Thoracic aorta (tissue), 2 donors: ENCODE results near the gene FHDC1. TPM values are rescaled to one million over a fixed set of nuclear protein-coding genes. Genes with fewer than 3 reads are reported as not detected.

Experiments used
- ATAC-seq: fragments of 150-250 bp; one replicate; pipeline ENCODE4 v1.8.0; 2017; ENCODE audit warnings: low read depth; ENCODE audit not compliant: insufficient number of reproducible peaks, low FRiP score
- DNase-seq: peaks from one replicate; pipeline ENCODE4 v3.0.0-alpha.2; 2020; ENCODE audit warnings: low spot score
- H3K27ac ChIP-seq, 2 donors: fragments of 200-600 bp; sonication (generic); 1 replicate in 1 of 2; 2 replicates in 1 of 2; pipeline ENCODE4 v1.5.1; 2016; ENCODE audit warnings: mild to moderate bottlenecking in 2 of 2, moderate library complexity in 2 of 2
- H3K27me3 ChIP-seq: fragments of 200-600 bp; sonication (generic); replicated peaks from 2 replicates; pipeline ENCODE4 v1.6.0; 2016; ENCODE audit warnings: mild to moderate bottlenecking; ENCODE audit not compliant: insufficient read depth
- H3K36me3 ChIP-seq: fragments of 200-600 bp; sonication (generic); one replicate; pipeline ENCODE4 v1.5.1; 2016
- H3K4me1 ChIP-seq, 2 donors: fragments of 200-600 bp; sonication (generic); 1 replicate in 1 of 2; 2 replicates in 1 of 2; pipeline versions ENCODE4 v1.5.1 to v1.6.0; 2016; ENCODE audit warnings: low read depth in 2 of 2, mild to moderate bottlenecking in 1 of 2; ENCODE audit not compliant: control insufficient read depth in 1 of 2
- H3K4me3 ChIP-seq: fragments of 200-600 bp; sonication (generic); 2 replicates; pipeline ENCODE4 v1.5.1; 2016; ENCODE audit warnings: mild to moderate bottlenecking
- H3K9me3 ChIP-seq: fragments of 200-600 bp; sonication (generic); 2 replicates; pipeline ENCODE4 v1.5.1; 2016
- total RNA-seq, 2 donors: library from RNA; depleted of rRNA; stranded (reverse); fragments of >200 nt; gene quantifications; one replicate each; pipeline versions ENCODE4 v1.1.0 to v1.2.3, GENCODE V29; 2016
- TF ChIP-seq, protein P1 (sequence below): fragments of 200-600 bp; sonication (generic); IDR thresholded peaks from one replicate; pipeline ENCODE4 v1.5.1; 2019; ENCODE audit warnings: antibody characterized with exemption

FHDC1 gene
- total RNA-seq, 2 donors from 2014 or later = 0.27 to 0.35 TPM

DNA sequence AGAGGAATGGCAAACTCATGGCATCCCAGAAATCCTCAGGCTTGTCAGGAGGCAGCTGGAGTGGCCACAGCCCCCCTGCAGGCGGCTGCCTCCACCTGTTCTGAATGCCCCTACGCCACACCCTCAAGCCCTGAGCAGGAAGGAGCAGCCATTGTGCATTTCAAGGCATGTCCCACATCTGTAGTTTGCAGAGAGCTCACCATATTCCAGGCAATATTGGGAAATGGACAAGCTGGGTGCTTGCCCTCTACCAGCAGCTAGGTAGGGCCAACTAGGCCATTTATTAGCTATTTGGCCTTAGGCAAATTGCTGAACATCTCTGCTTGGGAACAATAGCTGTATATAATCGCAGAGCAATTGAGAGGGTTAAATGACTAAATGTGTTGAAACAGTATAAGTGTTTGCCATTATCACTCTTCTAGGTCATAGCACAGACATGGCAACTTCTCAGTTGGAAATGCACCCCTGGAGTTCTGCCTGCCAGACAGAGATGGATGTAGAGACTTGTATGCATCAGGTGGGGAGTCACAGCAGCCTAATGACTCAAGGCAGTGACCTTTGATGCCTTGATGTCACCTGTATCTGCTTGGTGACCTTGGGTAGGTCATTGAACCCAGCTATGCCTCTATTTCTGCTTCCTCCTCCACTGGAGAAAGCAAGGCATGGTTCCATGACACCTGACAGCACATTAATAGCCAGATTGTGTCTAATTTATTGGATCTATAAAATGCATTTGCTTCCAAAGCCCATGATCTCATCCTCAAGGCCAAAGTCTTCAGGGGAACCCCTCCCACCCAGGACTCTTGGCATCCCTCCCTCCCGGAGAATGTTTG is 52.8 kb downstream of the FHDC1 start:
- H3K4me1 ChIP-seq = no peaks in the 10 kb centered on the region
- DNase-seq (no peak), ATAC-seq (no peak)
- H3K9me3 ChIP-seq = no peaks in the 10 kb centered on the region
- TF ChIP-seq, protein P1, sequence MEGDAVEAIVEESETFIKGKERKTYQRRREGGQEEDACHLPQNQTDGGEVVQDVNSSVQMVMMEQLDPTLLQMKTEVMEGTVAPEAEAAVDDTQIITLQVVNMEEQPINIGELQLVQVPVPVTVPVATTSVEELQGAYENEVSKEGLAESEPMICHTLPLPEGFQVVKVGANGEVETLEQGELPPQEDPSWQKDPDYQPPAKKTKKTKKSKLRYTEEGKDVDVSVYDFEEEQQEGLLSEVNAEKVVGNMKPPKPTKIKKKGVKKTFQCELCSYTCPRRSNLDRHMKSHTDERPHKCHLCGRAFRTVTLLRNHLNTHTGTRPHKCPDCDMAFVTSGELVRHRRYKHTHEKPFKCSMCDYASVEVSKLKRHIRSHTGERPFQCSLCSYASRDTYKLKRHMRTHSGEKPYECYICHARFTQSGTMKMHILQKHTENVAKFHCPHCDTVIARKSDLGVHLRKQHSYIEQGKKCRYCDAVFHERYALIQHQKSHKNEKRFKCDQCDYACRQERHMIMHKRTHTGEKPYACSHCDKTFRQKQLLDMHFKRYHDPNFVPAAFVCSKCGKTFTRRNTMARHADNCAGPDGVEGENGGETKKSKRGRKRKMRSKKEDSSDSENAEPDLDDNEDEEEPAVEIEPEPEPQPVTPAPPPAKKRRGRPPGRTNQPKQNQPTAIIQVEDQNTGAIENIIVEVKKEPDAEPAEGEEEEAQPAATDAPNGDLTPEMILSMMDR = no peak
- no peak overlapping the region for H3K4me3 ChIP-seq
- H3K27me3 ChIP-seq = no peaks in the 10 kb centered on the region
- H3K27ac ChIP-seq = no peak overlapping the region
- no peaks in the 10 kb centered on the region for H3K36me3 ChIP-seq

DNA sequence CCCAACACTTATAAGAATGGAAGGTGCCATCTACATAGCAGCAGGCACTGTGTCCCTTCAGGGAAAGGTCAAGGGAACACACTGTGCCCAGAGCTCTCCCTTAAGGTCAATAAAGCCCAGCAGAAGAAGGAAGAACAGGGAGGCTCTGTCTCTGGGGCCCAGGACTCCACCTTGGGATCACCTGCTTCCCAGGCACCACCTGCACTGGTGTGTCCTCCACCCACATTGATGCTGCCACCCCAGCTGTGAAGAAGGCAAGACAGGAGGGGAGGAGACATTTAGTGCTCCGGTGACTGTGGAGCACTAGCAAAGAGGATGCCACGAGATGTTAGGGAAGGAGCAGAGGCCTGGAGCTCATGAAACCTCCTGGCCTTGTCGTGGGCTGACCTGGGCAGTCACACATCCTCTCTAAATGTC is 53.4 kb downstream of the FHDC1 start:
- H3K27ac ChIP-seq = no peak overlapping the region
- no peaks in the 10 kb centered on the region for H3K4me1 ChIP-seq
- H3K4me3 ChIP-seq = no peak overlapping the region
- TF ChIP-seq, protein P1 = no peak
- no peak for ATAC-seq
- H3K27me3 ChIP-seq = no peaks in the 10 kb centered on the region
- DNase-seq = no peak
- H3K9me3 ChIP-seq = no peaks in the 10 kb centered on the region
- H3K36me3 ChIP-seq = no peaks in the 10 kb centered on the region

DNA sequence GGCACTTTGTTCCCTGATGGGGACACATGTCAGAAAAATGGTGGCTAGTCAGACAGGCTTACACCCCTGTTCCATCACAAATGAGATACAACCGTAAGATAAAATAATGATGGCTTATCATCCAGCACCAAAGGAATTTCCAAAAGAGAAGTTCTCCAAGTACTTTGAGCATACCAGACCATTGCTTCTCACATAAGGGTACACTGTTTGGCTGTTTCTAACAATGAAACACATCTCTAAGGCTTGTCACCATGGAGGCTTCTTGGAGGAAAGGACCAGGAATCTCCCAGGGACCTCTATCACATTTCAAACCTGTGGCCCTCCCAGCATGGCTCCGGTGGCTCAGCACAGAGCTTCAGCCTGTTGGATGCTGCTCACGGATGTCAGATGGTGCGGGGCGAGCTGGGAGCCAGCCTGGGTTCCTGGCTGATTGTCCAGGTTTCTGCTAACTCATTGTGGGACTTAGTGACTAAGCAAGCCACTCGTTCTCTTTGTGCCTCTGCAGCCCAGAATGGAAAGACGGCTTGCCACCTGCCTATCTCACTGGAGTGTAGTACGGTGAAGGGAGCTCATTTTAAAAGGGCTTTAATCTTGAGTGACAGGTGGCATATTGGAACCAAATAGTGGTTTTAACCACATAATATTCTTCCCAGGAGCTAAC is 54.5 kb downstream of the FHDC1 start:
- ATAC-seq (no peak), DNase-seq (no peak)
- H3K27me3 ChIP-seq = no peaks in the 10 kb centered on the region
- TF ChIP-seq, protein P1 = no peak
- no peaks in the 10 kb centered on the region for H3K9me3 ChIP-seq
- H3K4me1 ChIP-seq = no peaks in the 10 kb centered on the region
- no peak overlapping the region for H3K27ac ChIP-seq
- no peak overlapping the region for H3K4me3 ChIP-seq
- no peaks in the 10 kb centered on the region for H3K36me3 ChIP-seq

DNA sequence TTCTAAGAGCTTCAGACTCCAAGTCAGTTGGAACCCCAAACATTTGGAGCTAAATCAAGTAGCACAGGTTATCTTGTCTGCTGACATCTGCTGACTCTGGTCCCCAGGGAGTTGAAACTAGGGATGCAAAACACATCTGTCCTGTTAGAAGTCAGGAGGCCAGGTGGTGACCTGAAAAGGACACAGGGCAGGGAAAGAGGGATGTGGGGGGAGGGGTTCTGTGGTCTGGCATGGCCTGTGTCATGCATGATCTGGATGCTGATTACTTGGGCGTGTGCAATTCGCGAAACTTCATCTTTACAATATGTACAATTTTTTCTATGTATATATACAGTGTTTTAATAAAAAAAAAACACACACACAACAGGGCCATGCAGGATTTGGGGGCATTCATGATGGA is 55.3 kb downstream of the FHDC1 start:
- H3K36me3 ChIP-seq = no peaks in the 10 kb centered on the region
- DNase-seq (no peak), ATAC-seq (no peak)
- H3K27me3 ChIP-seq = no peaks in the 10 kb centered on the region
- no peaks in the 10 kb centered on the region for H3K9me3 ChIP-seq
- peaks cover 0 to 5% of the 10 kb centered on the region in 2 donors for H3K4me1 ChIP-seq
- H3K27ac ChIP-seq = no peak overlapping the region
- no peak overlapping the region for H3K4me3 ChIP-seq
- TF ChIP-seq, protein P1 = no peak

DNA sequence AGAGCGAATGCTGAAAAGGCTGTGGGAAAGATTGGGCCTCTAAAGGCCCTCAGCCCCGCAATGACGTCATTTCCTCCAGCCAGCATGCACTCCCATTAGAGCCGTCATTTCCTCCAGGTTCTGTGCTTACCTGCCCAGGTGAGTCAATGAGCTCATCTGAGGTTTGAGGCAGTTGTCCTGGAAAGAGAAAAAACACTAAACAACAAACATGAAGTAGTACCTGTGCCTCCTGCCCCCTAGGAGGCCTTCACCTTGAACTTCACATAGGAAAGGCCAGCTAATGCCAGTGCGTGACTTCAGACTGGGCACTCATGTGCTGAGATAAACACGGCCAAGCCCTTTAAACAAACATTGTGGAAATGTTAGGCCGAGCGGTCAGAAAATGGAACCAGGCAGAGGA is 55.9 kb downstream of the FHDC1 start:
- TF ChIP-seq, protein P1 = no peak
- H3K27me3 ChIP-seq = no peaks in the 10 kb centered on the region
- peaks cover 0 to 8% of the 10 kb centered on the region in 2 donors for H3K4me1 ChIP-seq
- no peaks in the 10 kb centered on the region for H3K36me3 ChIP-seq
- DNase-seq (no peak), ATAC-seq (no peak)
- H3K4me3 ChIP-seq = no peak overlapping the region
- H3K27ac ChIP-seq = no peak overlapping the region
- H3K9me3 ChIP-seq = no peaks in the 10 kb centered on the region
